Stimulated activated CD8-positive, alpha-beta memory T cell treated with anti-CD3 and anti-CD28 coated beads, Interleukin-4, amount 100 ng/mL, for 24 hours (primary cell): Measurements from ENCODE around the gene MACROH2A2.
A peak's percentile ranks its signal among the peaks of the same experiment; 100 is the strongest.
"Not testable (repeated sequence)": the region's sequence is repeated elsewhere in the genome, so short reads cannot be mapped to it uniquely, and the experiment has no call there.

ENCODE experiments used
- DNase-seq: peaks from one replicate; pipeline ENCODE4 v3.0.0-alpha.2; 2020; ENCODE audit warnings: low read depth

MACROH2A2 gene

DNA sequence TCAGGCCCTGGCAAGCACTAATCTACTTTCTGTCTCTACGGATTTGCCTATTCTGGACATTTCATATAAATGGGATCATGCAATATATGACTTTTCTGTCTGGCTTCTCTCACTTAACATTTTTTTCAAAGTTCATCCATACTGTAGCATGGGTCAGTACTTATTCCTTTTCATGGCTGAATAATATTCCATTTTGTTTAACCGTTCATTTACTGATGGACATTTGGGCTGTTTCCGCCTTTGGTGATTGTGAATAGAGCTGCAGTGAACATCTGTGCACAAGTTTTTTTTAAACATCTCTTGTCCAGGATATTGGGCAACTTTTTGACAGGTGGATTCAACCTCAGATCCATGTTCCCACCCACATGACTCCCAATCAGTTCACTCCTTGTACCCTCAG is 49.0 kb downstream of the MACROH2A2 start:
- DNase-seq: no peak

DNA sequence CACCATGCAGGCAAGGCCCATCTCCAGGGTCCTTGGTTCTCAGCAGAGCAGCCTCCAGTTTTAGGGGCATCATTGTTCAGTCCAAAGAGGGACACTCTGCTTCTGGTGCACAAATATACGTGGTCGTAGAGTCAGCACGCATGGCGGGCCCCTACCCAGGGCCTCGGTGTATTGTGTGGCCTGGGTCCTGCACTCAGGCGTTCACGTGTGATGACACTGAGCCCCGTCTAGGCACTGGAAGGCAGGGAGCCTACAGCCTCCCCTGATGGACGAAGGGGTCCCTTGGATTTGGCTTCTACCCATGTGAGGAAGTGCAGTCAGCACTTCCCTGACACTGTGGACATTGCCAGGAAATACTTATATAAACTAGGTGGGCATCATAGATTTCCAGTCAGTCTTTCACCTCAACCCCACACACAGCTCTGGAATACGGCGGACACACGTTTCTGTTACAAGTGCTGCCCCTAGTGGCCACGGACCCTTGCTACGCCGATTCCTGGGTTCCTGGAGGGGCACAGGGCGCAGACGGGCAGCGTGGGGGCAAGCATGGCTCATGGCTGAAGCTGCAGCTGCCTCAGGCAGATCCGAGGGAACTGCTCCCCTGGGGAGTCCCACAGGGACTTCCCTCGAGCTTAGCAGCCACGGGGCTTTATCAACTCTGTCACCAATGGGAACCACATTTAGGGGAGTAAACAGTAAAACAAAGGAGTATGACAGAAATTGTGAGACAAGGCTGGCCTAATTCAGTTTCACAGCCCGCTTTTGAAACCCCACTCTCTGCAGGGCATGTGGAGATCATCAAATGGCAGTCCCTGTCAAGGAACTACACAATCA is 54.5 kb downstream of the MACROH2A2 start:
- no peak for DNase-seq

DNA sequence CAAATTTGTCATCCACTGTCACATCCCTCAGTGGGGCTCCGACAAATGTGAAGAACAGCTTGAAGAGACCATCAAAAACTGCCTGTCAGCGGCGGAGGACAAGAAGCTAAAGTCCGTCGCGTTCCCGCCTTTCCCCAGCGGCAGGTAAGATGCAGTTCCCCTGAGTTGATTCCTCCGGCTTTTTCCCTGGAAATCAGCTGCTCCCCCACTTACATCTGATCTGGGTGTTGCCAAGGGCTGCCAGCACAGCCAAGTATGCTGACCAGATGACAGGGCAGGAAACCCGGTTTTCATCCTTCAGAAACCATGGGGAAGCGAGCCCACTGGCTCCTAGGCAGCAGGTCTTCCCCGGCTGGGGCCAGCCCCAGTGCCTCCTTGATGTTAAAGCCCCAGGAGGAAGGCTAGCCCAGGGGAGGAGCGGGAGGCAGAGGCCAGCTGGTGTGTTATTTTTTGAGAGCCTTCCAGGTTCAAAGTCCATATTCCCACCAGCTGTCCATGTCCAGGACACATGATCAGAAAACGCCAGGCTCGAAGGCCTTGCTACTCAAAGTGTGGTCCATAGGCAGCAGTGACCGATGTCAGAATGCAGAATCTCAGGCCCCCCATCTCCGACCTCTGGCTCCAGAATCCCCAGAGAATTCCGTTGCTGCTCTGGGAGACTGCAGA is 56.6 kb downstream of the MACROH2A2 start:
- DNase-seq: no peak

DNA sequence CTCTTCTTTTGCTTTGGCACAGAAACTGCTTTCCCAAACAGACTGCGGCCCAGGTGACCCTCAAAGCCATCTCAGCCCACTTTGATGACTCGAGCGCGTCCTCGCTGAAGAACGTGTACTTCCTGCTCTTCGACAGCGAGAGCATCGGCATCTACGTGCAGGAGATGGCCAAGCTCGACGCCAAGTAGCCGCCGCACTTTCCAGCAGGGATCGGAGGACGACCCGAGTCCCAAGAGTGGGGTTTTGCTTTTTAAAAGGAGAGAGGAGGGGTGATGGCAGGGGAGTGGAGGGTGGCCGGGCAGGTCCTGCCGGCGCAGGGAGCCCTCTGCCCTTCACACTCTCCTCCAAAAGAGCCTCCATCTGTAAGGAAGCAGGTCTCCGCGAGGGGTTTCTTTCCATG is 58.9 kb downstream of the MACROH2A2 start:
- DNase-seq: no peak

DNA sequence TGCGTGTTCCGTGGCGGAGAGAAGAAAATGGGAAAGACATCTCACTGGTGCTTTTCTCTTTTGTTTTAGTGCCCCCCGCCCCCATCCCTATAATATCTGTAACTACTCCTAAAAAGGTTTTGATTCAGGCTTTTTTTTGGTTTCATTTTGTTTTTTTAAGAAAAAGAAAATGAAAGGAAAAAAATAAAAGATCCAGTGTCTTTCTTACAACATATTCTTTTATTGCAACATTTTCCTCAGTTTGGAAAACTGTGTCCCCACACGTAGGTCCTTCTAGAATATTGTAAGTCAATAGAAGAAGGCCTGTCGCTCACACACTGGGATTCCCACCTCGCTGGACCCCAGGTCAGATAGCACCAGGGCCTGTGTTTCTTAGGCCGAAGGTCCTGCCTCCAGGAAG is 59.4 kb downstream of the MACROH2A2 start:
- no peak for DNase-seq

DNA sequence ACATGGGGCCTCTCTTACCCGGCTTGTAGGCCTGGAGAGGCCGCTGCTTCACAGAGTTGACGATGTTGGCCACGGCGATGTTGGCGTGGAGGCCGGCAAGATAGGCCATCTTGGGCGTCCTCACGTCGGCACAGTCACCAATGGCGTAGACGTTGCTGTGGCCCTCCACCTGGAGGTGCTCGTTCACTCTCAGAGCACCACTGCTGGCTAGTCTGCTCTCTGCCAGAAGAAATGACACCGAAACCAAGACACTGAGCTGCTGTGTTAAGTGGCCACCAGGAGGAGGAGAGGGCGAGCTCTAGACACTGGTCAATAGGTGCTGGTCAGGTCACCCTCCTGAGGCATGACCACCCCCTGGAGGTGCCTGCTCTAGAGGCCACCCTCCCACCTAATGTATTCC is 62.3 kb downstream of the MACROH2A2 start:
- no peak for DNase-seq

DNA sequence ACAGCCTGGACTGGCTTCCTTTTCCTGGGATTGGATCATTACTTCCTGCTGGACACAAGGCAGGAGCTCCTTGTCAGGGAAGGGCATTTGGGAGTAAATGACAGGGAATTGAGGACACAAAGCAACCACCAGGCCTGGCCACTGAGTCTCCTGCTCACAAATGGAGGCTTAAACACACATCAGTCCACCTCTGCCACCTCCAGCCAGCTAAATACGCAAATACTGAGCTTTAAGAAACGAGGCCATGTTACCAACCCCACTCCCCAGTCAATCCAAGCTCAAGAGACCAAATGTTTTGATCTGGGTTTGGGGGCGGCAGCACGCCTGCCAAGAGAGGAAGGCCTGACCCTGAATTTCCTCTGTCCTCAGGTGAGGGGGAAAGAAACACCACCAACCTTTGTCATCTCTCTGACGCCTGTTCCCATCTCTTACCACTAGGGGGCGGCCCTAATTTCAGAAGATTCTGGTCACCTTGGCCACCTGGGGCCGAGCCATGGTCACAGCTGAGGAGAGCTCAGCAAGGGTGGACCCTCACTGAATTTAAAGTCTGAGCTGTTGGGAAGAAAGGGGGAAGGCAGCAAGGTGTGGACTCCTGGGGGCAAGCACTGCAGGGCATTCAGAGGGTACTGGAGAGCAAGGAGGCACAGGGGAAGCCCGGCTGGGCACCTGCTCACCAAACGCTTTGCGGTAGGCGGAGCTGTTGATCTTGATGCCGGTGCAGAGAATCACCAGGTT is 63.5 kb downstream of the MACROH2A2 start:
- peak; percentile 38 for DNase-seq

DNA sequence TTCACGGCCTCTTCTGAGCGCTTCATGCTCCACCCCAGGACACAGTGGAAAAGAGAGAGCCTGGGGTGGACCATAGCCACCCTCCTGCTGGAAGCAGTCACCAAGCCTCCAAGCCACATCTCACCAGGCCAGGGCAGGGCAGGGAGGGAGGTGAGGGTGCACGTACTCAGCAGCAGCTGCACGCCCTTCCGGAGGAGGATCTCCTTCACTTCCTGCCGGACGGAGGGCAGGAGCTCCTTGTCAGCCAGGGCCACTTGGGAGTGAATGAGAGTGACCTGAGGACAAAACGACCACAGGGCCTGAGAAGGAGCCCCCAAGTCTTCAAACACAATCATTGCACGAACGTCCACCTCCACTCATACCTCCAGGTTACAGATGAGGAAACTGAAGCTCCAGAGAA is 65.0 kb downstream of the MACROH2A2 start:
- DNase-seq: no peak

DNA sequence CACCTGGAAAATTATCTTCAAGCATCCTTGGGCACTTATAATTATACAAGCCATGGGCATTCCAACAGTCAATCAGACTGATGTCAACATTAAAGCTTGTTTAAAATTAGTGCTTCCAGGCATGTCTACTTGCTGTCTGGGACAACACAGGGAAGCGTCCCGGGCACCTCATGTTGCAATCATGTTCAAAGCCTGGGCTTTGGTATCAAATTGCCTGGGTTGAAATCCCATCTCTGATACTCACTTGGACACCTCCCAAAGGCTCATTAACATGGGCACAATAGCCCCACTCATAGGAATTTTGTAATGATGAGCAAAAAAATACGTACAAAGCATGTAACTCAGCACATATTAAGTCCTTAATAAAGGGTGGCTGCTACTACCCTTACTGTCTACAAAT is 65.5 kb downstream of the MACROH2A2 start:
- no peak for DNase-seq

DNA sequence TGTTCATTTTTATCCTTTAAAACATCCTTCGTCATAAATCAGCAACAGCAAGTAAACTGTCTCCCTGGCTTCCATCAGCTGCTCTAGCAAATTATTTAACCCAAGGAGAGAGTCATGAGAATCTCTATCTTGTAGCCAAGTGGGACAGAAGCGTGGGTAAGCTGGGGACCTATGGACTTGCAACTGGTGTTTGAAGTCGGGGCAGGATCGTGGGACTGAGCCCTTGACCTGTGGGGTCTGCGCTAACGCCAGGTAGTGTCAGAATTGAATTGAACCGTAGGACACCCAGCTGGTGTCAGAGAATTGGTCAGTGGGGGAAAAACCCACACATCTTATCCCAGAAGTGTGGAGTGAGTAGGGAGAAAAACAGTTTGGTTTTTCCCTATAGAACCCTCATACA is 66.6 kb downstream of the MACROH2A2 start:
- DNase-seq: no peak

DNA sequence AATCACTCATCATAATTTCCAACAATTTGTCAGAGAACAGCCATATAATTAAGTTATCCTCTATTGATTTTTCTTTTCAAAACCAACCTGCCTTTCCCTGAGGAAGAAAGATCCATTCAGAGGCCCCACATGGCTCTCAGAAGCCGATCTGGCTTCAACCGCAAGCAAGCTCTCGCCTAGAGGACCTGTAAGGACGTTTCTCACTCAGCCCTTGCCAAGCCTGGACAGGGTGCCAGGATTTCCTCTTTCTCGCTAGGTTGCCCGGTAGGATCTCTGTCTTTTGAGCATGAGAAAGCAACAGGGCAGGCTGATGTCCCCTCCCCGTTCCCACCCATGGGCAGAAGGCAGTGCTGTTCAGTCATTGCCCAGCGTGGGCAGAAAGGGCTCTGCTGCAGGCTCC is 67.0 kb downstream of the MACROH2A2 start:
- no peak for DNase-seq

DNA sequence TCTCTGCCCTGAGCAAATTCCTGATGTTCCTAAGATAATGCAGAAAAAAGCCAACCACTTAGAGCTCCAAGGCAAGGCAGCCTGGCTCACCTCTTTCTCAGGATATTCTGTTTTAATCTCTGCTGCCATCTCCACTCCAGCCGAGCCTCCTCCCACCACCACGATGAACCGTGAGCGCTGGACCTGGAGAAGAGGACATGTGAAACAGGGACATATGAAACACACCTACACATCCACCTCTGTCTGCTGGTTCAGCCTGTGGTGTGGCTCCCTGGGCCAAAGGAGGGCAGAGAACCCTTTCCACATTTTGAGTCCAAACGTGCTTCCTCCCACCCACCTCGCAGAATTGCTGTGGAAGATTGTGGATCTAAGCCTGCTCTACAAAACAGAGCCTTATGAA is 67.8 kb downstream of the MACROH2A2 start:
- no peak for DNase-seq

DNA sequence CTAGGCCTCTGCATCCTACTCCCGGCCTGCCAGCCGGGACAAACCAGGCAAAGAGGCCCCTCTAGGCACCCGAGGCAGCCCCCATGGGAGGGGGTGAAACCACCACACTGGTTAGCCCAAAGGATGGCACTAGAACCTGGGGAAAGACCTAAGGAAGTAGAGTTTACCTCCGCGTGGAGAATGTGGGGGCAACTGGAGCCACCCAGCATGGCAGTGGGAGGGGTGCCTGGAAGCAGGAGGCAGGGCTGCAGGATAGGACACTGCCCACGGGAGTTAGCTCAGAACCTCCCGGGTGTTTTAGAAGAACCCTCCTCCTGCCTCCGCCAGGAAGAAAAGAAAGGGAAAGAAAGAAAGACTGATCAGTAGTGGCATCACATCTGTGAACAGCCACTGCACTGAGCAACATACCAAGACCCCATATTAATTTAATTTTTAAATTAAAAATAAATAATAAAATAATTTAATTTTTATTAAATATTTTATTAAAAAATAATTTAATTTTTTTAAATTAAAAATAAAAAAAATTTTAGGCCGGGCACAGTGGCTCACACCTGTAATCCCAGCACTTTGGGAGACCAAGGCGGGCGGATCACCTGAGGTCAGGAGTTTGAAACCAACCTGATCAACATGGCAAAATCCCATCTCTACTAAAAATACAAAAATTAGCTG is 68.8 kb downstream of the MACROH2A2 start:
- no peak for DNase-seq

DNA sequence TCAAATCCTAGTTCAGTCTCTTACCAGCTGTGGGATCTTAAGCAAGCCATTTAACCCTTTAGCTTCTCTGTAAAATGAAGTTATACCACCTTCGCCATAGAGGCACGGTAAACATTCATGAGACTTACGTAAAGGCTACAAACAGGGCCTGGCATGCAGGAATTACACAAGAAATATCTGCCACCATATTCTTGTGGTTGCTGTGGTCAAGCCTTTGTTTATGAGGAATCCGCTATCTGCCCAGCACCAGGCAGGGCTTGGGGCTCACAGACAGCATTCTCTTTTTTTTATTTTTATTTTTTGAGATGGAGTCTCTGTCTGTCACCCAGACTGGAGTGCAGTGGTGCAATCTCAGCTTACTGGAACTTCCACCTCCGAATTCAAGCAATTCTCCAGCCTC is 70.1 kb downstream of the MACROH2A2 start:
- DNase-seq: no peak

DNA sequence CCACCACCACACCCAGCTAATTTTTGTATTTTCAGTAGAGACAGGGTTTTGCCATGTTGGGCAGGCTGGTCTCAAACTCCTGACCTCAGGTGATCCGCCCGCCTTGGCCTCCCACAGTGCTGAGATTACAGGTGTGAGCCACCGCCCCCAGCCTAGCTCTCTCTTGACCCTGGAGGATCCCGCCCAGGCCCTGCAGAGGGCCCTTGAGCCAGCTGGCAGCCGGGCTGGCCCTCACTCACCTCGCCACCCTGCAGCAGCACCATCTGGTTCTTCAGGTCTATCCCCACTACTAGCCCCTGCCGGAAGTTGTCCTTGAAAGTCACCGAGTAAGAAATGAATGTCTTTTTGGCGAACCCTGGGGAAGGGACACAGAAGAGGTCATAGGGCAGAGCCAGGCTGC is 70.5 kb downstream of the MACROH2A2 start:
- not testable (repeated sequence) for DNase-seq

DNA sequence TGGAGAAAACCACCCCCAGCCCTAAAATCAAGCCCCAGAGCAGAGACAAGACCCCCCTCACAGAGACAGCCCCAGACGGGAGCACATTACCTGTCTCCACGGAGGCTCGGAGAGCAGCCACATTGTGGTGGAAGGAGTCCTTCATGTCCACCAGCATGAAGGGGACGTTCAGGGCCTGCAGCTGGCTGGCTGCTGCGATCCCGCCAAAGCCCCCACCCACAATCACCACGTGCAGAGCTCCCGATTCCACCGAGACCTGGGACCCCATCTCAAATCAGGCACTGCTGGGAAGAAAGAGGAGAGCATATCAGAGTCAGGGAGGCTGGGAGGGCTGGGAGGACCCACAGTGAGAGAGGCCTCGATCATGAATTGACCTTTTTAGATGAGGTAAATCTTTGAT is 71.2 kb downstream of the MACROH2A2 start:
- no peak for DNase-seq

DNA sequence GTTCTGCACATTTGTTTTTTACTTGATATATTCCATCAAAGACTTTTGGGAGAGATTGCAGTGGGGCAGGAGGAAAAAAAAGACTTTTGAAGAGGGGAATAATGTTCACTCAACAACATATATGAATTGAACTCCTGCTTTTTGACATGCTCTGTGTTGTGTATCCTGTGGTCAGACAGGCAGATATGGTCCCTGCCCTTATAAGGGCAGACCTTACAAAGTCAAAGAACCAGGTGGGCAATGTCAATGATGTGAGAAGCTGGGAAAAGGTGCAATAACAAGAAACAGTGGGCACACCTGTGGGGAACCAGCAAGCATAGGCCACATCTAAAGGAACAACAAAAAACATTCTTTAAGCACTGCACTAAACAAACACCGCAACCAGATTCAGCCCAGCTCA is 71.8 kb downstream of the MACROH2A2 start:
- no peak for DNase-seq

DNA sequence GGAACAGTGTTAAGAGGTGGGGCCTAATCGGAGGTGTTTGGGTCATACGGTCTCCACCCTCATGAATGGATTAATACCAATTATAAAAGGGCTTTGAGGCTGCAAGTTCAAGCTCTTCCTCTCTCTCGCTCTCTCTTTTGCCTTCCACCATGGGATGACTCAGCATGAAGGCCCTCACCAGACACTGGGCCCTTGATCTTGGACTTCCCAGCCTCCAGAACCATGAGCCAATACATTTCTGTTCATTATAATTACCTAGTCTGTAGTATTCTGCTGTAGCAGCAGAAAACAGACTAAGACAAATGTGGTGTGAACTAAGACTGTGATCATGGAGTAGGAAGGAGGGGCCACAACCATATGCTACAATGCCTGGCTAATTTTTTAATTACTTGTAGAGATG is 72.3 kb downstream of the MACROH2A2 start:
- DNase-seq: no peak

DNA sequence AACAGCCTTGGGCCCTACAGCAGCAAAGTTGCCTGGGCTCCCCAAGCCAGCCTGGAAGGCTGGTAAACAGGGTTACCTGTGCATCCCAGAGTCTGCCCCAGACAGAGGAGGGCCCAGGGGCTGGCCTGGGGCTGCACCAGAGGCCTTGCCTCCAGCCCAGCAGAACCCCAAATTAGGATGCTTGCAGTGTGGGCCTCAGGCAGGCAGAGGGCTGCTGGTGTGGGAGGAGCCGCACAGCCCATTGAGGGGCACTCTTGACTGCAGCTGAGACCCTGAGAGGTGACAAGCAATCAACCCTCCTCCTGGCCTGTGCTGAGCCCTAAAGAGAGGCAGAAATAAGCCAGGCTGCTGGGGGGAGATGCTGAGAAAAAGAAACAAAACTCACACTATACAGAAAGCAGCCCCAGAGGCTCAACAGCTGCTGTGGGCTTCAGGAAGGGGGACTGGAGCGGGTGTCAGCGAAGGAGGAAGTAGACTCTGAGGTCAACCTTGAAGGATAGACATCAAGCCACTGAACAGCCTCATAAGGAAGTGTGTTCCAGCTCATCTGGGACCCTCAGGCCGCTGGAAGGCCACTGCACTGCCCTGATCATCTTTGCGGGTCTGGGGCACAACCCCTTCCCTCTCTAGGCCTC is 73.4 kb downstream of the MACROH2A2 start:
- no peak for DNase-seq

DNA sequence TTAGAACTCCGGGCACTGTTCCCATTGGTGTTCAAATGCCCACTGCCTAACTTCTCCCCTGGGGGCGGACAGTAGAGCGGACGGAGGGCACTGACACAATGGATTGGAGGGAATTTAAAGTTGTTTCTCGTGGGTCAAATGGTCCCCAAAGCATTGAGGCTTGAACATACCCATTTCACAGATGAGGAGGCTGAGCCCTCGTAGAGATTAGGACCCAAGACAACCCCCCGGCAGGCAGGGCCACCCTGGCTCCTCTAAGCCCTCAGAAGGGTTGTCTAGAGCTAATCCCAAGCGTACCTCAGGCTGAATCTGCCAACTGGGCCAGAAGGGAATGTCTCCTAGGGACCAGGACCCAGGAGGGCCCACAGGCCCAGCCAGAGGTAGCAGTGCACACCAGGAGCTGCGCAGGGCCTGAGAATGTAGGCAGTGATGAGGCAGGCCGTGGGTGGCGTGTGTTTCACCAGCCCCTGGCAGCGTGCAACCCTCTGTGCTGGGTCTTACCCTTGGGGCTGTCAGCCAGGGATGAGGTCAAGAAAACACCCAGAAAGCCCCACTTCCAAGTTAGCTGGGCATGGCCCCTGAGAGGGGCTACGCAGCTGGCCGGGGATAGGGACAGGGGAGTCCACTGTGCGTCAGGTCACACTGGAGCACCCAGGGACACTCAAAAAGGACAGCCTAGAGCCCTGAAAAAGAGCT is 74.2 kb downstream of the MACROH2A2 start:
- no peak for DNase-seq

DNA sequence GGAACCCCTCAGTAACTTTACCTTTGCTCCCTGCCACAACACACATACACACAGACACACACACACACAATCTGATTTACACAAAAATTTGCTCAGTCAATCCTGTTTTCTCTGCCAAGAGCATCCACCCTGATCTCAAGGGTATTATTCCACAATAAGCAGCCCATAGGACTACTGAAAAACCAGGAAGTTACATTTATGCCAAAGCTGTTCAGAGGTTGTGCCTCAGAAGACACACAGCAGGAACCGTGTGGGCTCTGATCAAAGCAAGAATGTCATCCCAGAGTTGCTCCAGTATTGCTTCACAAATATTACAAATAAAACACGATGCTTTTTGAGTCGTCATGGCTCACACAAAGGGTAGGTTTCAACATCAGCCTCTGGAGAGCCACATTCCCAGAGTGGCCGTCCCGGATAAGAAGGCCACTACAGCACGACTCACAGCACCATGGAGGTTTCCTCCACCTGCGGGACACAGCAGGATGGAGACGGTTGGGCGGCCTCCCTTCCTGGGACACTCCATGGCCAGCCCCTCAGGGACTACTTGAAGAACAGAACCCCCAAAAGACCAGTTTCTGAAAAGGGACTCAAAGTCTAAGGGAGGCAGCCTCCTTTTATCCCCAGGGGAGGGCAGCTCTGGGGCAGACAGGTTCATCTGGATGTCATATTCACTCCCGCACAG is 78.4 kb downstream of the MACROH2A2 start:
- no peak for DNase-seq
